Cardiac fibroblast (primary cell): Measurements from ENCODE around the gene OR2C3.
"Not testable (repeated sequence)": the region's sequence is repeated elsewhere in the genome, so short reads cannot be mapped to it uniquely, and the experiment has no call there.

Source experiments
- DNase-seq, 2 donors: peaks; one replicate each; pipeline versions ENCODE4 v3.0.0 to v3.0.0-alpha.2; 2010; ENCODE audit warnings: low read depth in 2 of 2
- H3K4me3 ChIP-seq, 2 donors: replicated peaks in 1 of 2; 1 replicate in 1 of 2; 2 replicates in 1 of 2; pipeline ENCODE4 v1.5.1; 2011; ENCODE audit warnings: low read depth in 2 of 2, low read length in 2 of 2, mild to moderate bottlenecking in 2 of 2, moderate library complexity in 1 of 2
- TF ChIP-seq, protein P1 (sequence below): IDR thresholded peaks from one replicate; pipeline ENCODE4 v1.5.1; 2011; ENCODE audit warnings: low read depth, mild to moderate bottlenecking, low read length, inconsistent platforms

OR2C3 gene

DNA sequence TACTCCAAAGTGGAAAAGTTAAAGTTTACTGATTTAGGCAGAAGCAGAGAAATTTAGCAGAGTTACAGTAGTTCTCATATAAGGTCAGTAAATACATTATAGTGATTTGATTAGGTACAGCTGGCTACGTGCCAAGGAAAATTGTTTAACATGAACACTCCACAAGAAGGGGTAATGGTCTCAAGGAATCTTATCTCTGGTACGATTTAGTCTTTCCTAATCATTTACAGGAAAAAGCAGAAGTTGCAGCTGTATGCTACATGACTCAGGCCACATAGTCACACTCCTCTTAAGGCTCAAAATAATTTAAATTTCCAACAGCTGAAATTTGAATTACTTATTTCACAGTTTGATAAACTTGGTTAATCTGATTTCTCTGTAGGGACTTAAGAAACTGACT lies 41.5 kb downstream of the OR2C3 start:
- DNase-seq: peak in 1 of 2 donors; percentile 5
- TF ChIP-seq, protein P1, sequence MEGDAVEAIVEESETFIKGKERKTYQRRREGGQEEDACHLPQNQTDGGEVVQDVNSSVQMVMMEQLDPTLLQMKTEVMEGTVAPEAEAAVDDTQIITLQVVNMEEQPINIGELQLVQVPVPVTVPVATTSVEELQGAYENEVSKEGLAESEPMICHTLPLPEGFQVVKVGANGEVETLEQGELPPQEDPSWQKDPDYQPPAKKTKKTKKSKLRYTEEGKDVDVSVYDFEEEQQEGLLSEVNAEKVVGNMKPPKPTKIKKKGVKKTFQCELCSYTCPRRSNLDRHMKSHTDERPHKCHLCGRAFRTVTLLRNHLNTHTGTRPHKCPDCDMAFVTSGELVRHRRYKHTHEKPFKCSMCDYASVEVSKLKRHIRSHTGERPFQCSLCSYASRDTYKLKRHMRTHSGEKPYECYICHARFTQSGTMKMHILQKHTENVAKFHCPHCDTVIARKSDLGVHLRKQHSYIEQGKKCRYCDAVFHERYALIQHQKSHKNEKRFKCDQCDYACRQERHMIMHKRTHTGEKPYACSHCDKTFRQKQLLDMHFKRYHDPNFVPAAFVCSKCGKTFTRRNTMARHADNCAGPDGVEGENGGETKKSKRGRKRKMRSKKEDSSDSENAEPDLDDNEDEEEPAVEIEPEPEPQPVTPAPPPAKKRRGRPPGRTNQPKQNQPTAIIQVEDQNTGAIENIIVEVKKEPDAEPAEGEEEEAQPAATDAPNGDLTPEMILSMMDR: no peak
- H3K4me3 ChIP-seq: no peak overlapping the region

- TF ChIP-seq, protein P1: no peak
- no peak overlapping the region for H3K4me3 ChIP-seq
- no peak for DNase-seq
These were observed 43.1 kb downstream of the OR2C3 start for GRCh38 chr1:247493106-247493505.

- DNase-seq: no peak
- H3K4me3 ChIP-seq: no peak overlapping the region
- TF ChIP-seq, protein P1: no peak
These were observed 44.9 kb downstream of the OR2C3 start for GRCh38 chr1:247491328-247491727.

GRCh38 chr1:247487057-247487456 lies 49.2 kb downstream of the OR2C3 start:
- TF ChIP-seq, protein P1: peak; percentile 22
- DNase-seq: peak; percentile 44 to 48
- no peak overlapping the region for H3K4me3 ChIP-seq

- TF ChIP-seq, protein P1: no peak
- DNase-seq: no peak
- no peak overlapping the region for H3K4me3 ChIP-seq
These were observed 53.5 kb downstream of the OR2C3 start for GRCh38 chr1:247482747-247483146.

DNA sequence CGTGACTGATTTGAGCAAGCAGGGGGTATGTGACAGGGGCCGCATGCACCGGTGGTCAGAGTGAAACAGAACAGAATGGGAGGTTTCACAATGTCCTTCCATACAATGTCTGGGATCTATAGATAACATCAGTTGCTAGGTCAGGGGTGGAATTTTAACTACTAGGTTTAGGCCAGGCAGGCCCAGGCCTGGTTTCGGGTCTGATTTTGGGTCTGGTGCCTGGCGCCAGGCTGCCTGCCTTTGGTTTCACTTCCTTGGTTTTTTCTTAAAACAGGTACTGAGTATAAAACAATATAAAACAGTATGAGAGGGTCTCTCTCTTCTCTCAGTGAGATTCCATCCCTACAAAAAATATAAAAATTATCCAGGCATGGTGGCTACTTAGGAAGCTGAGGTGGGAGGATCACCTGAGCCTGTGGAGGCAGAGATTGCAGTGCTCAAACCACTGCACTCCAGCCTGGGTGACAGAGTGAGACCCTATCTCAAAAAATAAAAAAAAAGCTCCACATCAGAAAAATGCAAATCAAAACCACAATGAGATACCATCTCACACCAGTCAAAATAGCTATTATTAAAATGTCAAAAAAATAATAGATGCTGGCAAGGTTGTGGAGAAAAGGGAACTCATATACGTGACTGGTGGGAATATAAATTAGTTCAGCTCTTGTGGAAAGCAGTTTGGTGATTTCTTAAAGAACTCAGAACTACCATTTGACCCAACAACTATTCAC lies 59.7 kb downstream of the OR2C3 start:
- DNase-seq, H3K4me3 ChIP-seq: not testable (repeated sequence)

DNA sequence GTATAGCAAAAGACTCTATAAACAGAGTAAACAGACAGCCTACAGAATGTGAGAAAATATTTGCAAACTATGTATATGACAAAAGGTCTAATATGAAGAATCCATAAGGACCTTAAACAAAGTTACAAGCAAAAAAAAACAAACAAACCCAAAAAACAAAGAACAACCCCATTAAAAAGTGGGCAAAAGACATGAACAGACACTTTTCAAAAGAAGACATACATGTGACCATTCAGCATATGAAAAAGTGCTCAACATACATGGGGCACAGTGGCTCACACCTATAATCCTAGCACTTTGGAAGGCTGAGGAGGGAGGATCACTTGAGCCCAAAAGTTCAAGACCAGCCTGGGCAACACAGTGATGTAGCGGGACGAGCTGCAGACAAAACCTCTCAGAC lies 60.4 kb downstream of the OR2C3 start:
- TF ChIP-seq, protein P1: no peak
- no peak for DNase-seq
- no peak overlapping the region for H3K4me3 ChIP-seq
